H1 (cell line): ENCODE measurements around the gene EXO1. TPM values are rescaled to one million over a fixed set of nuclear protein-coding genes. Genes with fewer than 3 reads are reported as not detected.

Source experiments
- JUND ChIP-seq: IDR thresholded peaks from 2 replicates; pipeline ENCODE4 v1.6.1; 2011; ENCODE audit warnings: mild to moderate bottlenecking, improper control_type of control experiment, low read length
- polyA plus RNA-seq, 7 experiments: library from polyadenylated mRNA; depleted of rRNA in 3 of 7; stranded (reverse) in 5 of 7; unstranded in 2 of 7; fragments of >200 nt in 5 of 7; fragments of 200-250 nt in 2 of 7; gene quantifications; 1 replicate in 5 of 7; 2 replicates in 1 of 7; 4 replicates in 1 of 7; pipeline versions ENCODE4 v1.2.1 to v1.2.3, GENCODE V29; 2011 to 2013; ENCODE audit warnings: missing spikeins in 2 of 7, mixed read lengths in 2 of 7
- total RNA-seq: library from RNA; stranded (reverse); fragmentation: NEBNext Ultra II Directional; extraction: Animal tissue kit (Norgen Biotek cat#: 25700); gene quantifications from 2 replicates; pipeline ENCODE4 v1.2.1, GENCODE V29; 2021

EXO1 gene
- total and polyA plus RNA-seq, 2 of the 8 experiments (the other 6 are each of a cell fraction or from before 2014, with no cell fraction given), result 9.2 to 43.0 TPM

DNA sequence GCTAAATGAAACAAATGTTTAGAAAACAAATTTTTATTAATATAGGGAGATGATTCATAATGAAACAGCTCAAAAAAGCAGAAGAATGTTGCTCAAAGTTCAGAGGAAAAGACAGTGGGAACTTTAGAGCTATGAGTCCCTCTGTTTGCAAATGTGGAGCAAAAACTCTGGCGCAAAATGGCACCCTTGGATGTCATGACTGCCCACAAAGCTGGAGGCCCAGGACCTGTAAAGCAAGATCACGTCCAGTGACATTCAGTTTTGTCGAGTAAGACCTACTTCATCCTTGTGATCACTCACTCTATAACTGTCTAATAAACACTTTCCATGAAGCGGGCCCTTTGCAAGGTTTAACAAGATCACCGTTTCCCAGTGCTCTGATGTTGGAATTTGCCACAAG is 9.1 kb upstream of the EXO1 start (continued):
- TF ChIP-seq JUND, result no peak
